Measurements from ENCODE around the gene LPAR5.

DNA sequence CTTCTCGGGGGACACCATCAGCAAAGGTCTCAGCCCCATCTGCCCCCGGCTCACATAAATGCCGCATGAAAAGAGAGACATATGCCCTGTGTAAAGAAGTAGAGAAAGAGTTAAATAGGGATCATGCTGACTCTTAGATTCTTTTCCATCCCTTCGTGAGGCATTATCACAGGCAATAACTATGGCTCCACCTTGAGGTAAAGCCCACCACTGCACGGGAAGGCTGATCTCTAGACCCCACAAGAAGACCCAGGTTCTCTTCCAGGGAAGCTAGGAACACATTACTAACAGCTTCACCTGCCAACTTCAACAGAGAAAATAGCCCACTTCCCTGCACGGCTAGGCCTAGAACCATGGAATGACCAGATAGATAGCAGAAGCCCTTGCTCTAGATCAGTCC is 53.6 kb downstream of the LPAR5 start:
- TF ChIP-seq CTCF (IDR thresholded peaks at IDR 0.05) = no peak
- no peak for TF ChIP-seq JUN (CRISPR knock-in tag; IDR thresholded peaks at IDR 0.05)
- TF ChIP-seq ZNF121 (CRISPR knock-in tag; IDR thresholded peaks at IDR 0.05) = no peak
- TF ChIP-seq, protein P1, sequence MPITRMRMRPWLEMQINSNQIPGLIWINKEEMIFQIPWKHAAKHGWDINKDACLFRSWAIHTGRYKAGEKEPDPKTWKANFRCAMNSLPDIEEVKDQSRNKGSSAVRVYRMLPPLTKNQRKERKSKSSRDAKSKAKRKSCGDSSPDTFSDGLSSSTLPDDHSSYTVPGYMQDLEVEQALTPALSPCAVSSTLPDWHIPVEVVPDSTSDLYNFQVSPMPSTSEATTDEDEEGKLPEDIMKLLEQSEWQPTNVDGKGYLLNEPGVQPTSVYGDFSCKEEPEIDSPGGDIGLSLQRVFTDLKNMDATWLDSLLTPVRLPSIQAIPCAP (CRISPR knock-in tag; IDR thresholded peaks at IDR 0.05) = no peak
- no peak for TF ChIP-seq ESRRA (CRISPR knock-in tag; IDR thresholded peaks at IDR 0.05; ENCODE audit: borderline replicate concordance)
- TF ChIP-seq, protein P2, sequence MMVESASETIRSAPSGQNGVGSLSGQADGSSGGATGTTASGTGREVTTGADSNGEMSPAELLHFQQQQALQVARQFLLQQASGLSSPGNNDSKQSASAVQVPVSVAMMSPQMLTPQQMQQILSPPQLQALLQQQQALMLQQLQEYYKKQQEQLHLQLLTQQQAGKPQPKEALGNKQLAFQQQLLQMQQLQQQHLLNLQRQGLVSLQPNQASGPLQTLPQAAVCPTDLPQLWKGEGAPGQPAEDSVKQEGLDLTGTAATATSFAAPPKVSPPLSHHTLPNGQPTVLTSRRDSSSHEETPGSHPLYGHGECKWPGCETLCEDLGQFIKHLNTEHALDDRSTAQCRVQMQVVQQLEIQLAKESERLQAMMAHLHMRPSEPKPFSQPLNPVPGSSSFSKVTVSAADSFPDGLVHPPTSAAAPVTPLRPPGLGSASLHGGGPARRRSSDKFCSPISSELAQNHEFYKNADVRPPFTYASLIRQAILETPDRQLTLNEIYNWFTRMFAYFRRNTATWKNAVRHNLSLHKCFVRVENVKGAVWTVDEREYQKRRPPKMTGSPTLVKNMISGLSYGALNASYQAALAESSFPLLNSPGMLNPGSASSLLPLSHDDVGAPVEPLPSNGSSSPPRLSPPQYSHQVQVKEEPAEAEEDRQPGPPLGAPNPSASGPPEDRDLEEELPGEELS (CRISPR knock-in tag; IDR thresholded peaks at IDR 0.05) = no peak

All from WTC11 (cell line).